Iris pigment epithelial cell (primary cell): ENCODE data around the gene COX7A2L.

Source experiments
- DNase-seq: peaks from one replicate; pipeline ENCODE4 v3.0.0-alpha.2; 2011; ENCODE audit warnings: low read depth

The COX7A2L gene

DNA sequence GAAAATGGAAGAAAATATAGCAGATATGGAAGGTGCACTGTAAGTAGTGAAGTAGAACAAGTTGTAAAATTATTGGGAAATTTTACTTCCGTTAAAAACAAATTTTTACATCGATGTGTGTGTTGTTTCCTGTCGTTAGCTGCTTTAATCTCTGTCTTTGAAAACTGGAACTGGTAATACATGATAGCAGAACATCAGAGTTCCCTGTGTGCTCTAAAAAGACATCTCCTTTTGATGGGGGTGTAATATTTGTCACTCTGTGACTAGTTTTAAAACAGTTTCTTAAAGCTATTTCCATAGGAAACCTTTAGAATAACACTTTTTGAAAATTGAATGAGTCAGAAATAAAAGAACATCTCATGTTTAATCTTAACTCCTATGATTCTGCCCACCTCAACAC, 43.5 kb downstream of the COX7A2L start:
- DNase-seq: no peak

DNA sequence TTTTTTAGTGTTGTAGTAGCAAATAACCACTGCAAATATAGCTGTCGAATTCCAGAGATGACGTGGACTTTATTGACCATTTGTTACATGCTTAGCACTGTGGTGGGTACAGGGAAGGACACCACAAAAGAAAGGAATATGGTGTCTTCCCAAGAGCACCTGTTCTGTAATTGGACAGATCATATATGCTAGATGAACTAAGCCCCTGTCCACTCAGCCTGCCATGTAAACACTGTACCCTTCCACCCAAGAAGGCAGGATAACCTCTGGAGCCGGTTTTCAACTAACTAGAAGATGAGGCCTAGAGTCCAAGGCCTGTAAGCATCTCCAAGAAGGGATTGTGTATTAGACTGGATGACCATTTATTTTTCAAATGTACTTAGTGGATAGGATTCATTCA, 44.1 kb downstream of the COX7A2L start:
- DNase-seq: no peak

DNA sequence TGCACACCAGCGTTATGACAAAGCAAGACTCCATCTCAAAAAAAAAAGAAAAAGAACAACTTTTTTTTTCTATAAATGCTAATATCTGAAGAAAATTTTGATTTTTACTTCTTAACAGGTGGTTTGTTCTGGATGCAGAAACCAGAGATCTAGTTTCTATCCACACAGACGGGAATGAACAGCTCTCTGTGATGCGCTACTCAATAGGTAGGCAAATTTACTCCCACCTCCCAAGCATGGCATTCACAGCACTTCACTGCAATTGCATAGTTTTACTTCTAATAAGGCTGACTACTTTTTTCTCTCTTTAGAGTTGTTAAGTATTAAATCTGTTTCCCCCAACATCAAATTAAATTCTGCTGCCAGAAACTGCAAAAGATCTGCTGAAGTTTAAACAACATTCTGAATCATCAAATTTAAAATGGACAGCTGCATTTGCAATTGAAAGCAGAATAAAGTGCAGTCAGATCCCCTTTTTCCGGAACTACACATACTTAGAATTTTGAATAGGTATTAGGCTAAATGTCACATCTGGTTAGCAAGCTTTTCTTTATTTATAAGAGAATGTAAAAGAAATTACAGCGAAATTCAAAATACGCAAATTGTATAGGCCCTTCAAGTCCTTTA, 45.1 kb downstream of the COX7A2L start:
- DNase-seq: no peak

DNA sequence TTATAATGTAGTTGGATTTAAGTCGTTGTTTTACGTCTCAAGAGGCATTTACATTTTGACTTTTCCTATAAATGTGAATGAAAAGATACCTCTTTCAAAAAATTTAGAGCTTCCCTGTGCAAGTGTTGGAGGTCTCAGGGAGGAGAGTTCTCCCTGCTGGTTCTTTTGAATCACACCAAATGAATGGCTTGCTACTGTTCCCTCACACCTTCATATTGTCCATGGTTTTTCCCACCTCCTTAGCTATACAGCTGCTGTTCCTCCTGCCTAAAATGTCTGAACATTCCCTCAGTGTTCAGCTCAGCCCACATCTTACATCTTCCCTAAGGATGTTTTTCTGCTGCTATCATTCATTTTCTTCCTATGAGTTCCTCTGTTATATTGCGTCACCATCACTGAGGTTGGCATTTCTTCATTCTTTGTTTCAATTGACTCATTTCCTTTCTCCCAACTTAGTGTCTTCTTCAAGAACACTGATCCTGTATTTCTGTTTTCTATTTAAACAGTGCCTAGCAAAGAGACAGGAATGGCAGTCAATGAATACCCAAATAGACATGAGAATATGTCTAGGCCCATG, 46.0 kb downstream of the COX7A2L start:
- DNase-seq: peak; percentile 95

DNA sequence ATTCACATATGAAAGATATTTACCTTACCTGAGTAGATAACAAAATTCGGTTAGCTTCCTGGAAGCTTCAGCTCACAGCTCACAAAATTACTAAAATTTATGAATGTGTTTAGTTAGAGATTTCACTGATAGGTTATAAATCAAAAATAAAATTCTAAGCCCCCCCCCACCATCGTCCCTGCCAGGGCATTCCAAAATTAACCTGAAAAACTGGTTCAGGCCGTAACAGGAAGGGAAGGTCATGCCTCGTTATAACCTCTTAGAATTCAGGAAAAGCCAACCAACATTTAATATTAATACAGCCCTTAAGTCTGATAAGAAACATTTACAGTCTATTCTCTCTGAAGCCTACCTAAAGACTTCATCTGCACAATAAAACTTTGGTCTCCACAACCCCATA, 48.9 kb downstream of the COX7A2L start:
- no peak for DNase-seq

DNA sequence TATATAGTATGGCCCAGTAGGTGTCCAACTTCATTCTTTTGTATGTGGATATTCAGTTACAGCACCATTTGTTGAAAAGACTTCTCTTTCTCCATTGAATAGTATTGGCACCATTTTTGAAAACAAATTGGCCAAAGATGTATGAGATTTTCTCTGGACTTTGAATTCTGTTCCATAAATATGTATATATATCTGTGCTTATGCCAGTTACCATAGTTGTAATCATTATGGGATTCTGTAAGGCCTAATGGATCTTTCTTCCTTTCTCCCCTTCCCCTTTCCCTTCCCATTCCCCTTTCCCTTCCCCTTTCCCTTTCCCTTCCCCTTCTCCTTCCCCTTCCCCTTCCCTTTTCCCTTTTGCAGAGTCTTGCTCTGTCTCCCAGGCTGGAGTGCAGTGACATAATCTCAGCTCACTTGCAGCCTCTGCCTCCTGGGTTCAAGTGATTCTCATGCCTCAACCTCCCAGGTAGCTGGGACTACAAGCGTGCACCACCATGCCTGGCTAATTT, 51.0 kb downstream of the COX7A2L start:
- DNase-seq: no peak

DNA sequence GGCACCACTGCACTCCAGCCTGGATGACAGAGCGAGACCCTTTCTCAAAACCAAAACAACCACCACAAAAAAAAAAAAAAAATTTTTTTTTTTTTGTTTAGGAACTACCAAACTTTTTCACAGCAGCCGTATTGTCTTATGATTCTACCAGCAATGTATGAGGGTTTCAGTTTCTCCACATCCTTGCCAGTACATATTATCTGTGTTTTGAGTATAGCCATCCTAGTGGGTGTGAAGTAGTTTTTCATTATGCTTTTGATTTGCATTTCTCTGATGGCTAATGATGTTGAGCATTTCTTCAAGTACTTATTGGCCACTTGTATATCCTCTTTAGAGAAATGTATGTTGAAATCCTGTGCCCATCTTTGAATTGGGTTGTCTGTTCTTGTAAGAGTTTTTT, 51.7 kb downstream of the COX7A2L start:
- DNase-seq: no peak

DNA sequence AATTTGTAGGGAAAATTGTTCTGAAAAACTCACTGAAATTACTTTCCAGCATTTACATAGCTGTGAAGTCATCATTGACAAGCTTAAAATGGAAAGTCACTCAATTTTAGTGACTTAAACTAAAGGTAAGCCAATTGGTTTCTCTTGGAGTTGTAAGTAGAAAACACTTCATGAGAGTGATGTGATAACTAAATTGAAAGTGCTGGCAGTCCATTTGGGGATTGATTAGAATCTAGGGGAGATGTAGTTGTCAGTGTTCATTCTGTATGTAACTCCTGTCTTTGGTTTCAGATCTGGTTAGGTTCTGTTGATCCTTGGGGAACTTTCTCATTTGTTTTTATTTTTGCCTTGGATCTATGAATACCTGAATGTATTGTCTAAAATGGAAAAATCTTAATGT, 53.8 kb downstream of the COX7A2L start:
- no peak for DNase-seq

DNA sequence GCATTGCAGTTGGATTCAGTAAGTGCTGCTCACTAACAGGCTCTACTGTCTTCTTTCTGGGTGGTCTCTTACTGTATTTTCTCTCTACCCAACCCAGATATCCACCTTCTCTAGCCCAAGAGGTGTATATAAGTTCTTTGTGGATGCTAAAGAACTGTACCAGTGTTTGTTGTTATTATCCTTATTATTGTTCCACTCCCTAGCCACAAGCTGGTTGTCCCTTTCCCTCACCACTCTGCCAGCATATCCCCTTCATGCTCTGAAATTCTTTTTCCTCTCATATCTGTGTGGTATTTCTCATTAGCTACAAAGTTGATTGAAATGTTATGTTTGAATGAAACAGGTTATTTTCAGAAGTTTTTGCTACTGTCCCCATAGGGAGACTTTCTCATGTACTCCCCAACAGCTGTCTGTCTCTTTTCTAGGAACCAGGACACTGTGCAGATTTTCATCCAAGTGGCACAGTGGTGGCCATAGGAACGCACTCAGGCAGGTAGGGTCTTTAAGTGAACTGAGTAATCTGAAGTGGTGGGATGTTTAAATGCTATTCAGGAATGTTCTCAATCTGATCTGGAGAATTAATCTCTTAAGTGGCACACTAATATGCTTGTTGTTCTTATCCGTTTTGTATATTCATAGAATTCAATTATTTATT, 56.8 kb downstream of the COX7A2L start:
- DNase-seq: no peak

DNA sequence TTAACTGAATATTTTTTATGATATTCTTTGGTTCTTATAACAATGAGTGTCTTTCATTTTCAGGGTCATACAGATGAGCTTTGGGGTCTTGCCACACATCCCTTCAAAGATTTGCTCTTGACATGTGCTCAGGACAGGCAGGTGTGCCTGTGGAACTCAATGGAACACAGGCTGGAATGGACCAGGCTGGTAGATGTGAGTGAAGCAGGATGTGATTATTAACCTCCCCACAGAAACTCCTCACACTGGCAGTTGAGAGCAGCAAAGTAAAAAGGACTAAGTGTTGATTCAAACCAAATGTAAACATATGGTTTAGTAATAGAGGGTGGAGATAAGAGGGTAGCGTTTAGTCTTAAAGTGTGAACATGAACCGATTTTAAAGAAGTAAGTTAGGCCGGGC, 57.8 kb downstream of the COX7A2L start:
- no peak for DNase-seq

DNA sequence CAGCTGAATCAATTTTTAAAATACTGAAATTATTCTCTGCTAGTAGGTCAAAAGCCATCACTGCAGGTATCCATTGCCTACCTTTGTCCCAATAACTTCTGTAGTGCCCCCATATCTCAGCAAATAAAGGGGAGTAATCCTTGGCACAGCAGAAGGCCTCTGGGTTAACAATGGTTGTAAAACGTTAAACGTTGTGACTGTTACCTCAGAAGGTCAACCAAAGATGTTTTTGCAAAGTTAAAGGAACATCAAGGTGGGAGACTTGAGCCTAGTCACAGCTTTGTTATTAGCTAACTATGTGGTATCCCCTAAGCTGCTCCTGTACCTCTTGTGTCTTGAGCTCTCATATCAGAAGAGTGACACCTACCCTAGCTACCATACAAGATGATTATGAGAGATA, 60.5 kb downstream of the COX7A2L start:
- DNase-seq: no peak
